ENCODE data around the gene AAR2. TPM values are rescaled to one million over a fixed set of nuclear protein-coding genes. Genes with fewer than 3 reads are reported as not detected.

AAR2 gene
- total RNA-seq, 1 experiment from 2014 or later, result 36.9 TPM

GRCh38 chr20:36275011-36275410 is 38.7 kb downstream of the AAR2 start:
- no CpG with 5 or more reads among the region's 5 CpGs for WGBS (ENCODE audit: extremely low coverage, insufficient read length, low lambda C conversion rate)
- Histone ChIP-seq H3K79me2 (ENCODE audit: insufficient read depth, low read length) (no peaks in the 10 kb centered on the region), H3K9me3 (ENCODE audit: control insufficient read depth, low read depth, low read length) (no peaks in the 10 kb centered on the region), H4K8ac (replicated peaks; ENCODE audit: insufficient read length, low read depth, low read length) (no peak overlapping the region), H2BK15ac (ENCODE audit: low read depth, low read length) (no peak overlapping the region), H3K4me2 (ENCODE audit: insufficient read depth, insufficient read length, low read length) (no peak overlapping the region), H4K91ac (ENCODE audit: insufficient read length, low read depth, low read length) (no peak overlapping the region), H4K5ac (ENCODE audit: insufficient read length, low read depth, low read length) (no peak overlapping the region), H3K23ac (ENCODE audit: insufficient read length, low read depth, low read length) (no peak overlapping the region), H3K9ac (ENCODE audit: extremely low read depth, insufficient read length, low read length) (no peak overlapping the region), H3K27me3 (ENCODE audit: insufficient read depth, low read length) (no peaks in the 10 kb centered on the region), H2BK20ac (ENCODE audit: low read depth, low read length, poor library complexity, severe bottlenecking) (no peak overlapping the region), H3K27ac (ENCODE audit: insufficient read length, low read depth, low read length) (no peak overlapping the region), H2BK120ac (ENCODE audit: low read depth, low read length, poor library complexity, severe bottlenecking) (no peak overlapping the region), H3K79me1 (ENCODE audit: insufficient read depth, low read depth, low read length, poor library complexity, severe bottlenecking) (no peaks in the 10 kb centered on the region), H4K20me1 (ENCODE audit: control insufficient read depth, insufficient read depth, insufficient read length) (no peaks in the 10 kb centered on the region), H3K14ac (ENCODE audit: insufficient read depth, low read length) (no peak overlapping the region; the same call in 1 of the 2 replicates), H3K18ac (ENCODE audit: insufficient read length, low read depth, low read length) (no peak overlapping the region), H2BK12ac (ENCODE audit: insufficient read length, low read depth, low read length) (no peak overlapping the region), H3T11ph (ENCODE audit: low read length) (no peak overlapping the region), H2AFZ (ENCODE audit: low read length) (no peak overlapping the region), H2BK5ac (ENCODE audit: insufficient read length, low read length) (no peak overlapping the region), H2AK5ac (ENCODE audit: insufficient read length, low read length) (no peak overlapping the region), H3K23me2 (ENCODE audit: insufficient read length, low read depth, low read length, poor library complexity, severe bottlenecking) (no peaks in the 10 kb centered on the region), H3K4ac (ENCODE audit: low read depth, low read length) (no peak overlapping the region), H3K56ac (ENCODE audit: insufficient read length, low read depth, low read length) (no peak overlapping the region), H3K4me1 (ENCODE audit: insufficient read depth, low read length) (no peaks in the 10 kb centered on the region)
- no peak for TF ChIP-seq CTCF (conservative IDR thresholded peaks at IDR 0.05)
- H3K4me3 Mint-ChIP-seq, result no peak overlapping the region
- H3K4me1 Mint-ChIP-seq, result peaks cover 5 to 37% of the 10 kb centered on the region in 2 experiments; a peak in 3 of 4 replicates
- H3K27me3 Mint-ChIP-seq (ENCODE audit: low read depth), result peaks cover 10% of the 10 kb centered on the region
- no peaks in the 10 kb centered on the region for H3K9me3 Mint-ChIP-seq
- no peak for DNase-seq
- H3K36me3 Mint-ChIP-seq (ENCODE audit: insufficient read depth in 1 of 3, low read depth in 3 of 3), result no peaks in the 10 kb centered on the region
- H3K27ac Mint-ChIP-seq, result no peak overlapping the region; a peak in 1 of 7 replicates

Measured in H9 (cell line).